ENCODE measurements around the gene MTHFSD.

- no peak for TF ChIP-seq CTCF (conservative IDR thresholded peaks at IDR 0.05)
- TF ChIP-seq ZFX (IDR thresholded peaks at IDR 0.05) = no peak
Observed at GRCh38 chr16:86525696-86526095, 29.3 kb downstream of the MTHFSD start.
